NOMO-1 treated with dmso at 0.1 percent for 144 hours (cell line): Measurements from ENCODE around the gene C1QTNF5.

Experiments used
- DNase-seq: peaks from one replicate; lab custom pipeline; 2025; ENCODE audit not compliant: unreplicated experiment; lab: John Stamatoyannopoulos, UW

C1QTNF5 gene

DNA sequence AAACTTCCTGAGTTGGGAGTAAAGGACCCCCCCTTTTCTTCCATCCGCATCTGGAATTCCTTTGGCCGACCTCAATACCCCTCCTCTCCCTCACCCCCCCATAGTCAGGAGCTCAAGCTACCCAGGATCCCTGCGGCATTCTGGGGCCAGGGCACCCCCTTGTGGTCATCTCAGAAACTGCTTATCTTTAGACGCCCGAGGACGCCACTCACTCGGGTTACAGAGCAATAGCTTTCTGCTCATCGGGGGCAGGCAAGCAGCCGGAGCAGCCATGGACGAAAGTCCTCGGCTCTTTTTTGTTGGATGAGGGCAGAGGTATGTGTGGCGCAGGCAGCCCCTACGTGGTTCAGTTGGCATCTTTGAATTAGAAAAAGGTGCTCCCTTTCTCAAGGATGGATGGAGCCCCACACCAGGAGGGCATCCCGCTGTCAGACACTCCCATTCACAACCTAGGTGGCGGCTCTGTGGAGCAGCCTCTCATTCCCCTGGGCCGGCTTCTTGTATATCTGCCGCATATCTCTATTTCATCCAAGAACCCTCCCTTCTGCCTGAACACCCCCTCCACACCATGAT, 2.3 kb downstream of the C1QTNF5 start:
- peak; percentile 19 for DNase-seq

DNA sequence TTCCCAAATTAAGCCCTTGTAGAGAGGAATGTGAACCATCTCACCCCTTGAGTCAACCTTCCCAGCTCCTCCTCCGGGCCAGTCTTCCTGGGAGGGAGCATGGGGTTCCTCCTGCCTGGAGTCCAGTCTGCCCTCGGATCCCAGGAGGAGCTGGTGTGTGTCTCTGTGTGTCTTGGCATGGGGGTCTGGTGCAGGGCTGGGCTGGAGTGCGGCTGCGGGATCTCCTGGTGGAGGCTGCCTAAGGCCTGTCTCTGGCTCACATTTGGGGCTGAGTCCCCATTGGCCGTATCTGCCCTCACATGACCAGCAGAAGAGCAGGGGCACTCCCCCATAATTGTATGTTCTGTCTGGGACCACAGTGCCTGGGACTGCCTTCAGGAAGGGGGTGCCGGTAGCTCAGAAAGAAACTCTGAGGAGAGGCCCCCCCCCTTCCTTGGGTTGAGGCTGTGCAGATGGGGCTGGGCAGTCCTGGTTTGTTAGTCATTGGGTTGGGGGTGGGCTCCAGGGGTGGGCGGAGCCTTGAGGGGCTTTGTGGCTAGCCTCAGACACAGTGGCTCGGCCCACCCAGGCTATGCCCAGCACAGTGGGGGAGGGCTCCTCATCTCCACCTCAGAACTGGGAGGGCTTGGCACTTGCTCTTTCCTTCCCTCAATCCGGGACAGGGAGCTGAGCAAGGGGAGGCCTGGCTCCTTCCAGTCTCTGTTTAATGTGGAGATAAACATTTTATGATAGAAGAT, 2.9 kb downstream of the C1QTNF5 start:
- DNase-seq: no peak

DNA sequence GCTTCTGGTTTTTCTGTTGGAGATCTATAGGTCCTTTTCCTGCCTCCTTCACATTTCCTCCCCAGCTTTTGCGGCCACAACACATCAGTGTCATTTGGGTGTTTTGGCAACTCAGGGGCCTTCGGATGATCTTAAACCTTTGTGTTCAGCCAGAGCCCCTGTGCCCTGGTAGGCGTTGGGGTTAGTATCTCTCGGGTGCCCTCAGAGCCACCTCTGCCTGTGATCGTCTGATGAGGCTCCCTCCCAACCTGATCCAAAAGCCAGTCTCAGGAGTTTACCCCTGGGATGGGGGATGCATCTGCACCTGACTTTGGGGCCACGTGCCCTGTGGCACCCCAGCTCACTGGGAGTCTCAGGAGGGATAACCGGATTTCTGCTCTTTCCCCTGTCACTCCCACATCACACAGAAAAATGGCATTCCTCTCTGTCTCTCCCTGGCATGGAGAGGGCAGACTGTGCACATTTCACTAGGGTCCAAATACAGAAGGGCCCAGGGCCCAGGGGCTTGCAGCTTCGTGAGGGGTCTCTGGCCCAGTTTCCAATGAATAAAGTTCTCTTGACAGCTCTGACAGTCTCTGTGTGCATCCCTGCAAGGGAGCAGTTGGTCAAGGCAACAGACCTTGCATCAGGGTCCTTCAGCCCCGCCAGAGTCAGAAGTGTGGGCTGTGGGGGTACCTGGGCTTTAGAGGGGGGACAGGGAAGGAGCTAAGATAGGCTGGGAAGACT, 3.8 kb downstream of the C1QTNF5 start:
- no peak for DNase-seq

DNA sequence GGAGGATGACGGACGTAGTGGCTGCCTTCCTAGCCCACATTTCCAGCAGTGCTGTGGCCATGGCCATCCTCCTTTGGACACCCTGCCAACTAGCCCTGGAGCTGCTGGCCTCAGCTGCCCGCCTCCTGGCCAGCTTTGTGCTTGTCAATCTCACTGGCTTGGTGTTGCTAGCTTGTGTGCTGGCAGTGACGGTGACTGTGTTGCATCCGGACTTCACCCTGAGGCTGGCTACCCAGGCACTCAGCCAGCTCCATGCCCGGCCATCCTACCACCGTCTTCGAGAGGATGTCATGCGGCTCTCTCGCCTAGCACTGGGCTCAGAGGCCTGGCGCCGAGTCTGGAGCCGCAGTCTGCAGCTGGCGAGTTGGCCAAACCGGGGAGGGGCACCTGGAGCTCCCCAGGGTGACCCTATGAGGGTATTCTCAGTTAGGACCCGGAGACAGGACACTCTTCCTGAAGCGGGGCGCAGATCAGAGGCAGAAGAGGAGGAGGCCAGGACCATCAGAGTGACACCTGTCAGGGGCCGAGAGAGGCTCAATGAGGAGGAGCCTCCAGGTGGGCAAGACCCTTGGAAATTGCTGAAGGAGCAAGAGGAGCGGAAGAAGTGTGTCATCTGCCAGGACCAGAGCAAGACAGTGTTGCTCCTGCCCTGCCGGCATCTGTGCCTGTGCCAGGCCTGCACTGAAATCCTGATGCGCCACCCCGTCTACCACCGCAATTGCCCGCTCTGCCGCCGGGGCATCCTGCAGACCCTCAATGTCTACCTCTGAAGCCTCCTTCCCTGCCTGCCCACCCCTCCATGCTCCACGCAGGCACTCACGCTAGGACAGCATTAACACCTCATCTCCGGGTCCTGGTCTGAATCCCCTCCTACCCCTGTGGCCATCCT, 4.8 kb downstream of the C1QTNF5 start:
- DNase-seq: no peak

DNA sequence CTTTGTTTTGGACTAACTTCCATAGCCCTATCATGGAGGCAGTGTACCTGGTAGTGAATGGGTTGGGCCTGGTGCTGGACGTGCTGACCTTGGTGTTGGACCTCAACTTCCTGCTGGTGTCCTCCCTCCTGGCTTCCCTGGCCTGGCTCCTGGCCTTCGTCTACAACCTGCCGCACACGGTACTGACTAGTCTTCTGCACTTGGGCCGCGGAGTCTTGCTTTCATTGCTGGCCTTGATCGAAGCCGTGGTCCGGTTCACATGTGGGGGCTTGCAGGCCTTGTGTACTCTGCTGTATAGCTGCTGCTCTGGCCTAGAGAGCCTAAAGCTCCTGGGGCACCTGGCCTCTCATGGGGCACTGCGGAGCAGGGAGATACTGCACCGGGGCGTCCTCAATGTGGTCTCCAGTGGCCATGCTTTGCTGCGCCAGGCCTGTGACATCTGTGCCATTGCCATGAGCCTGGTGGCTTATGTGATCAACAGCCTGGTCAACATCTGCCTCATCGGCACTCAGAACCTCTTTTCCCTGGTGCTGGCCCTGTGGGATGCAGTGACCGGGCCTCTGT, 5.5 kb downstream of the C1QTNF5 start:
- DNase-seq: no peak

DNA sequence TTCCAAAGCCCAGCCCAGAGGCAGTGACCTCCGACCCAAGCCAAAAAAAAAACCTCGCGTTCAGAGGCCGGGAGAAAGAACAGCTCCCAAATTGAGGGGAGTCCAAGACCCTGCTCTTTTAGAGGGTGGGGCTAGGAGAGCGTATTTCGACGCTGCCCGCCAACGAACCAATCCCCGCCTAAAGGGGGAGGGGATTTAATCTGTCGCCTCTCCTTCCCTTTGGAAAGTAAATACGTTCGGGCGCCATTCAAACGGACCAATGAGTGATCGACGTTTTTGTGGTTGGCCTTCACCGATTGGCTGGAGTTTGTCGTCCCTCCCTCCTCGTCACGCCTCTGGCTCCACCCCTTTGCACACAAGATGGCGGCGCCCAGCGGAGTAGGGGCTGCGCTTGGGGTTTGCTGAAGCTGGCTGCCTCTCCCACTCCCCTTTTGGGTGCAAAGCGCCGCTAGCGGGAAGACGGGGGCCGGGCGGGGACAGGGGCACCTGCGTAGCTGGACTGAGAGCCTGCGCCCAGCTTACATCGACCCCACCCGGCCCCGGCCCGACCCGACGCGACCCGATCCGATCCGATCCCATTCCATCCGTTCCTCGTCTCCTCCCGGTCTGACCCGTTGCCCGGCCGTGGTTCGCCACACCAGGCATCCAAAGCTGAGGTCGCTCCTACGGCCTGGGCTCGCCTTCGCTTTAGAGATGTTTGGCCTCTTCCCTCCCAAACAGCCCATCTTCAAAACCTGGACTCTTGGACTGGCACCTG, 6.3 kb downstream of the C1QTNF5 start, which contains the start of gene RNF26:
Gene RNF26, plus strand, starts transcription at position 354 of the 757 bp plus-strand sequence. CDS start 596 bp downstream, outside the sequence.
- DNase-seq: peak; percentile 97

DNA sequence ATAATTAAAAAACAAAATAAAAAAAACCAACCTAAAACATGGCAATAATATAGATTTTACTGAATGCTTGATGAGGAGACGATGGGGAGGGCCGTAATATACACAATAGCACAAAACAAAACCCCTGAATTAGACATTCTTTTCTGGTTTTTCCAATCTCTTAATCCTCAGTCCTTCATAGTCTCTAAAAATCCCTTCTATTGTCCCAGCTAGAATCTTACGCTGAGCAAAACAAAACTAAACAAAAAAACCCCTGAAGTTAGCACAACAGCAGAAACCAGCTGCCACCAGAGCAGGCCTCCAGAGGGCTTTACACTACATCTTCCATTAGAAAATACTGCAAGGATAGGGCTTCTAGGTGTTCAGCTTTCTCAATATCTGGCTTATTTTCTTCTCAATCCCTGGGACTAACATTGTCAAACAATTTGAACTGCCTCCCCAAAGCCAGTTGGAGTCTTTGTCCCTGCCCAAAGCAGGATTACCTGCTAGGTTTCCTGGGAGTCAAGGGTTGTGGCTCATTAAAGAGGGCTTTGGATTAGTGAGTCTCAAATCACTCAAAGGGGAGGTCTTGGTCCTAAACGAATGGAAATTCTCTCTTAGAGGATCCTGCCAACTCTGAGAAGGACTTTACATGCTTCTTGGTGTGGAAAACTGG, 8.4 kb downstream of the C1QTNF5 start:
- no peak for DNase-seq

DNA sequence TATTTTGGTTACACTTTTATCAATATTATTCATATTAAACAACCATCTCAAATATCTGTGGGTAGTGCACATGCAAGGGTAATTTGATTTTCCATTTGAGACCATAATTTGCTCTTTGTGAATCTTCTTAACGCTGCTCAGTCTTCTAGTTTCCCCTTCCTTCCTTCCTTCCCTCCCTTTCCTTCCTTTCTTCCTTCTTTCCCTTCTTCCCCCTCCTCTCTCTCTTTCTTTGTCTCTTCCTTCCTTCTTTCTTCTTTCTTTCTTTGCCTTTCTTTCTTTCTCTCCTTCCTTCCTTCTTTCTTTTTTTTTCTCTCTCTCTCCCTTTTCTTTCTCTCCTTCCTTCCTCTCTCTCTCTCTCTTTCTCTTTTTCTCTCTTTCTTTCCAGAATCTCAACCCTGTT, 10.4 kb downstream of the C1QTNF5 start:
- no peak for DNase-seq

DNA sequence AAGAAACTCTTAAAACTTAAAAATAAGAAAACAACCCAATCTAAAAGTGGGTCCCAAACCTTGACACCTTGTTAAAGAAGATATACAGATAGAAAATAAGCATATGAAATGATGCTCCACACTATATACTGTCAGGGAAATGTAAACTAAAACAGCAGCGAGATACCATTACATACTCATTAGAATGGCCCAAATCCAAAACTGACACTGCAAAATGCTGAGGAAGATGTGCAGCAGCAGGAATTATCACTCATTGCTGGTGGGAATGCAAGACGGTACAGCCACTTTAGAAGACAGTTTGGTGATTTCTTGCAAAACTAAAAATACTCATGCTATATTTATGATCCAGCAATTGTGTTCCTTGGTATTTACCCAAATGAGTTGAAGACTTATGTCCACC, 11.4 kb downstream of the C1QTNF5 start:
- no peak for DNase-seq

DNA sequence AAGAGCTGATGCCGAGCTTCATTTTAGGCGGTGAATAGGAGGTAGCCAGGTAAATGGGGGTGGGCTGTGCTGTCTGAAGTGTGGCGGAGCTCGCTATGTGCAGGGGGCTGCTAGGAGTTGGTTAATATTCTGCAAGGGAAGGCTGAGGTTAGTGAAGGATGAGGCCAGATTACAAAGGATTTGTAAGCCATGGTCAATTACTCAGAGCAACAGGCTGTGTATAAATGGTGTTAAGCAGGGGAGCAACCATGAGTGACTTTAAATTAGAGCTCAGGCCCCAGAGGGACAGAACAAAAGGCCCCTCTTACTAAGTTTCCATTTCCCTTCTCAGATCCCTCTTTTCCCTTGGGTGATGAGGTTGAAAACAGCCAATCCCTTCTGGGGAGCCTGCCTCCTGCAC, 16.5 kb downstream of the C1QTNF5 start:
- no peak for DNase-seq

DNA sequence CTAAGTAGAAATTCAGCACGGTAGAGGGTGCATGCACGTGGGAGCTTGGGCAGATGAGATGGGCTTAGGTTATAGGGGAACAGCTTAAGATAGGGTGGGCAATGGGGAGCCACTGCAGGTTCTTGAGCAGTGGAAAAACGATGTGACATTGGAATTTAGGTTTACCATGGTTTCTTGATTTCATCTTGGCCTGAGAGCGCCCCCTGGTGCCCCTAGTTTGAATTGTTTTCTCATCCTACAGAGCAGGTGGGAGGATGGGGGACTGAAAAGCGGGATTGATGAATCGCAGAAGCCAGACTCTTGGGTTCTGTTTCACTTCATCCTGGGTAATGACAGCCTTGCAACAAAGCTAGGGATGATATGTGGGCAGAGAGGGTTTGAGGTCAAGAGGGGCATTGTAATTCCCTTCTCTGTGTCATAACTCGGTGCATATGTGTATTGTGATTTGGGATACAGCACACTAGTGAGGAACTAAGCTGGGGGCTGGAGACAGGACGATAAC, 17.1 kb downstream of the C1QTNF5 start:
- DNase-seq: no peak

DNA sequence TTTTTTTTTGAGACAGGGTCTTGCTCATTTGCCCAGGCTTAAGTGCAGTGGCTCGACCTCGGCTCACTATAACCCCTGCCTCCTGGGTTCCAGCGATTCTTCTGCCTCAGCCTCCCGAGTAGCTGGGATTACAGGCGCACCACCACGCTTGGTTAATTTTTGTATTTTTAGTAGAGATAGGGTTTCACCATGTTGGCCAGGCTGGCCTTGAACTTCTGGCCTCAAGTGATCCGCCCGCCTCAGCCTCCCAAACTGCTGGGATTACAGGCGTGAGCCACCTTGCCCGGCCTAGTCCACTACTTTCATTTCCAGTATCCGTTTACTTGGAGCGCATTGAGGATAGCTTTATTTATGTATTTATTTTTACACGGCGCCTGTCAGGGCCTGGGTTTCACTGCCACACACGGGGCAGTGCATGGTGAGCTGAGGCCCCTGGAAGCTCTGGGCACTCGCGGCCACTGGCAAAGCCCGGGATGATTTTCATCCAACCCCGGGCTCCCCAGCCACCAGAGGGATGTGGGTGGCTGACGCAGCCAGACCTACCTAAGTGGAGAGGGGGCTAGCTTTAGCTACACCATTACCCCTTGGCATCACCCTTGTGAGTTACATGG, 17.7 kb downstream of the C1QTNF5 start:
- DNase-seq: no peak

DNA sequence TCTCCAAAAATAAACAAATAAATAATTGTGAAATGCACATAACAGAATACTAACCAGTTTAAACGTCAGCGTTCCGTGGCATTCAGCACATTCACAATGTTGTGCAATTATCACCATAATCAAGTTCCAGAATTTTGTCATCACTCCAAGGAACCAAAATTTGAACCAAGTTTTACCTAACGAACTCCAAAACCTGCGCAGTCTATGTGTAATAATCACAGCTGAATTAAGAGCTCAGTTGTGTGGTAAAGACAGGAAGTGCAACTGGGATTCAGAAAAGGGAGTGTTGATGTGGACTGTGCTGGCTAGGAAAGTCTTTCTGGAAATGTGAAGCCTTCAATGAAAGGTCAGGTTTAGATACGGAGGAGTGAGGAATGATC, 18.3 kb downstream of the C1QTNF5 start:
- DNase-seq: no peak

DNA sequence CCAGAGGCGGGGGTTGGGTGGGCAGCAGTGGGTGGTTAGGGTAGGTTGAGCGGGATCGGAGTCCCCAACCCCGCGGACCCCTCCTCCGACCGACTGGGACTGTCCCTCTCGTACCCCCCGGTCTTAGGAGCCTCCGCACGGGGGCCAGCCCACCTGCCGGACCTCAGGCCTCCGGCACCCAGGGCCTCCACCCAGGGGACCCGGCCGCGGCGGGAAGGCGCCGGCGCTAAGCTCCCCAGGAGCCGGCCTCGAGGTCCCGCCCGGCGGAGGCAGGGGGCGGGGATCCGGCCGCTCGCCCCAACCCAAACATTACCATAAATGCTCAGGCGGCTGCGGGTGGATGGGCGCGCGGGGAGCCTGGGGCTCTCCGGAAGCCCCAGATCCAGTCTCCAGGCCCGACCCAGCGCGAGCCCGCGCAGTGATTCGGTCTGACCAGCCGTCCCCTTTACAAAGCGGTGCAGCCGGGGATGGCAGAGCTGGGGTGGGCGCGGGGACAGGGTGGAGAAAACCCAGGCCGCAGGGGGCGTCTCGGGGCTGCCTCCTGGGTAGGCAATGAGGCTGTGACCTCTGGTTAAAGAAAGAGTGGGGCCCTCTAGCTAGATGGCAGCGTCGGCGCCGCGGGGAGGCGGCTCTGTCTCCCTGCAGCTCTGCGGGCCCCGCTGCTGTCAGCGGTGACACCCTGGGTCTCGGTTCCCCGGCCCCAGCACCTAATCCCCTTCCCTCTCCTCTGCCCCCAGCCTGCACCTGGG, 19.7 kb downstream of the C1QTNF5 start:
- no peak for DNase-seq

DNA sequence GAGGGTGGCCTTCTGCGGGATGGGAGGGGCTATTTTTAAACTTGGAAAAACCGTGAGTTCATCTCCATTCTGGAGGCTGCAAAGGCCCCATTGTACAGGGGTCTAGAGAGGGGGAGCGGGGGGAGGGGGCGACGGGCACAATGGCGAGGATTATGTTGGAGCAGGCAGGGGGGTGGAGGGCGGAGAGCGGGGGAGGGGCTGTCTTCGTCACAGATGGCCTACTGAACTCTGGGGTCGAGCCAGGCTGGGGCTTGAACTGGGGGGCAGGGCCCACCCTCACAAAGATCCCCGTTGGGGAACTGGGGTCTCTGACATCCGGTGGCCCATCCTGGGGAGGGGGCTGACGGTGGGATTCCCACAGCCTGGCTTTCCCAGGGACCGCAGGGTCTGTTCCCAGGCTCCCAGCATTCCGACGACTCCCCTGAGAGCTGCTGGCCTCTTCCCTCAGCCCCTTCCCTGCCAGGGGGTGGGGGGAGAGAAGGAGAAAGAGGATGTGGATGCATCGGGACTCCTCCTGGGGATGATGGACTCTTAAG, 20.4 kb downstream of the C1QTNF5 start:
- DNase-seq: no peak

DNA sequence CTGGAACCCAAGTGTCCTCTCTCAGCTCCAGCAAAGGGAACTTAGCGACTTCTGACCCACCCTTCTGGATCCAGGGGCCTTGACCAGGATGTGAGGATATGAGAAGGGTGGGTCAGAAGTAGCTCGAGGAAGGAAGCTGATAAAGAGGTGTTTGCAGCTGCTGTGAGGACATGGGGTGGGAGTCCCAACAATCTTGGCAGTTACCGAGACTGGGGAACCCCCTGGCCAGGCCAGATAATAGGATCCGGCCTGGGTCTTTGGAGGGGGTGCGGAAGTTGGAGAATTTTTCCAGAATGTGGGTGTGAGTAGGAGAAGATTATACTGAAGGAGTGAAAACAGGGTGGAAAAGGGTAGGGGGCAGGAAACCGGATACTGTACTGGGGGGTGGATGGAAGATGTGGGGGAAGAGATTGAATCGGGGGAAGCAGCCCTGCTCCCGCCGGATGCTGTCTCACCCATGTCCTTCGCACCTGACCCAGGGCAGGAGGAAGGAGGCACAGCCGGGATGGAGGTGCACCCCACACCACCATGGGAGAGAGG, 20.9 kb downstream of the C1QTNF5 start:
- DNase-seq: no peak

DNA sequence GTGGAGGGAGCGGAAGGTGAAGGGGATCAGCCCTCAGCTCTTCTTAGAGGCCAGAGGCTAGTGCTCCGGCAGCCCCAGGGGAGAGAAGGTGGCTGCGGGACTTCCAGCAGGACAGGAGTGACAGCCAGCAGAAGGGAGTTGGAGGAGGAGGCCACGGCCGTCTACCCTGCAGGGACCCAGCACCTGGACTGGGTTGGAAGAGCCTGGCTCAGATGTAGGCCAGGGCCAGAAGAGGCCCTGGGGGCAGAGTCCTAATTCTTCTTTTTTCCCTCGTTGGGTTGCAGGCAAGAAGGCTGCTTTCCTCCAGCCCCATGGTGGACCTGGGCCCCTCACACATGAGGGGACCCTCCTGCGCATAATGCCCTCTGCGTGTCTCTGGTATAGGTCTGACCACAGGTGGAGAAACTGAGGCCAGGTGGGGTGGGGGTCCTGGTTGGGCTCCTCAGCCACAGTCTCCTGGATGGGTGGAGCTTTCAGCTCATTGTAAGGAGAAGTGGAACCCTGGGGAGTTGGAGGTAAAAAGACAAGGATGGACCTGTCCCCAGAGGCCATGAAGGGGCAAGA, 21.5 kb downstream of the C1QTNF5 start:
- DNase-seq: no peak
